ENCODE data around the gene SLFN14. TPM values are rescaled to one million over a fixed set of nuclear protein-coding genes. Genes with fewer than 3 reads are reported as not detected.
A peak's percentile ranks its signal among the peaks of the same experiment; 100 is the strongest.

The SLFN14 gene
- total and polyA plus RNA-seq, 2 of the 4 experiments (the other 2 are of a cell fraction), result not detected

GRCh38 chr17:35587074-35587961 is 26.7 kb upstream of the SLFN14 start, which contains the start of gene AP2B1:
TSS of gene AP2B1 (plus strand) at chr17:35587322. CDS start at chr17:35594031, 6,709 bp downstream.
- Histone ChIP-seq H3K27ac (ENCODE audit: insufficient read depth, low read length) (peak within 1 kb of the TSS; percentile 90), H3K14ac (replicated peaks; ENCODE audit: low read depth, low read length) (peak within 1 kb of the TSS; percentile 96), H3K23ac (ENCODE audit: low read depth, low read length) (peak within 1 kb of the TSS; percentile 100), H4K5ac (ENCODE audit: low read depth, low read length) (peak within 1 kb of the TSS; percentile 98), H4K20me1 (ENCODE audit: insufficient read depth, low read length) (peaks cover 15% of the 10 kb centered on the region), H3K79me1 (ENCODE audit: low read depth in 1 of 2, low read length in 2 of 2) (peaks cover 7 to 33% of the 10 kb centered on the region in 2 experiments; a peak in 3 of 4 replicates), H2BK15ac (ENCODE audit: low read depth, low read length) (peak within 1 kb of the TSS; percentile 86), H2AK9ac (replicated peaks; ENCODE audit: low read depth, low read length, poor library complexity) (peak within 1 kb of the TSS; percentile 98), H2BK20ac (ENCODE audit: low read depth, low read length) (peak within 1 kb of the TSS; percentile 56), H3K4me3 (ENCODE audit: insufficient read depth, low read depth, low read length) (peak within 1 kb of the TSS; percentile 66), H3K9me3 (ENCODE audit: control insufficient read depth, insufficient read depth, low read length) (no peaks in the 10 kb centered on the region), H3K9me1 (ENCODE audit: insufficient read depth, low read length) (peaks cover 6% of the 10 kb centered on the region; the same call in 1 of the 2 replicates), H2AK5ac (ENCODE audit: low read depth, low read length) (peak within 1 kb of the TSS; percentile 96), H3K27me3 (ENCODE audit: control insufficient read depth, insufficient read depth, low read length) (no peaks in the 10 kb centered on the region), H3K4me2 (ENCODE audit: low read depth, low read length) (peak within 1 kb of the TSS; percentile 88), H2BK5ac (ENCODE audit: low read depth, low read length, poor library complexity, severe bottlenecking) (peak within 1 kb of the TSS; percentile 87), H3K4ac (ENCODE audit: low read depth, low read length) (peak within 1 kb of the TSS; percentile 95), H3K56ac (ENCODE audit: extremely low read depth, insufficient read depth, low read length) (peak within 1 kb of the TSS; percentile 94), H3K9ac (ENCODE audit: low read depth, low read length) (peak within 1 kb of the TSS; percentile 93), H3K4me1 (ENCODE audit: control insufficient read depth, insufficient read depth, low read length) (0 out of 2 replicates have a peak, but pooled peaks cover 2% of the 10 kb centered on the region), H2BK120ac (ENCODE audit: low read depth, low read length) (peak within 1 kb of the TSS; percentile 75), H4K8ac (ENCODE audit: low read depth in 2 of 2, low read length in 2 of 2) (peak within 1 kb of the TSS; percentile 93 to 100), H2AFZ (replicated peaks; ENCODE audit: low read length, poor library complexity) (peak within 1 kb of the TSS; percentile 96), H3K36me3 (ENCODE audit: control insufficient read depth, insufficient read depth, low read length) (no peaks in the 10 kb centered on the region), H4K91ac (ENCODE audit: insufficient read depth, low read depth, low read length) (peak within 1 kb of the TSS; percentile 93), H3K18ac (ENCODE audit: low read depth, low read length) (peak within 1 kb of the TSS; percentile 38)
- dilution Hi-C loops (cut with HindIII; ENCODE audit: low sequenced_read_pairs, unreplicated experiment) (no loop called here), intact Hi-C loops (cut with micrococcal nuclease) (loop anchor here (1.0 to 2.0 kb wide), 2 partner anchors 222 to 343 kb away; partner anchors contain the start of gene TAF15), in situ Hi-C loops (cut with MboI; ENCODE audit: low sequenced_read_pairs) (loop anchor here (25.0 kb wide), 1 partner anchor 600 kb away; the partner anchor contains the start of gene LIG3)
- 2% methylated on average over 20 of the region's 50 CpGs; no CpG with 5 or more reads in 1 of the 2 experiments for WGBS, 2 experiments (ENCODE audit: extremely low coverage in 2 of 2, insufficient read length in 1 of 2)
- DNase-seq (peak; percentile 96), ATAC-seq (ENCODE audit: low read depth) (peak; percentile 85)
- POLR2A ChIA-PET (ENCODE audit: unreplicated experiment), result interaction anchor here (0.7 to 1.0 kb wide), 2 partner anchors 9 to 67 kb away, joined by 4 to 5 read pairs; partner anchors contain the start of gene PEX12
- no TSS peak for BruUV-seq (replicated peaks)
- CTCF ChIA-PET, result no interaction called here
- no peak for TF ChIP-seq CTCF (conservative IDR thresholded peaks at IDR 0.05; ENCODE audit: low read depth, low read length)
- TF ChIP-seq FOS (IDR thresholded peaks at IDR 0.05; ENCODE audit: low read depth, low read length), result peak; percentile 55; the same call in 1 of the 2 replicates
- peak; percentile 54; the same call in 1 of the 2 replicates for TF ChIP-seq BHLHE40 (IDR thresholded peaks at IDR 0.05; ENCODE audit: low read depth, low read length)
- peak; percentile 87 for TF ChIP-seq POLR2A (IDR thresholded peaks at IDR 0.05; ENCODE audit: low read depth, low read length)
- TF ChIP-seq CEBPB (IDR thresholded peaks at IDR 0.05; ENCODE audit: low read depth, low read length), result peak; percentile 59
- no peak for TF ChIP-seq MXI1 (IDR thresholded peaks at IDR 0.05; ENCODE audit: borderline replicate concordance, low read depth, low read length)
- no peak for TF ChIP-seq RCOR1 (IDR thresholded peaks at IDR 0.05; ENCODE audit: insufficient replicate concordance, low read length)
- no peak for TF ChIP-seq RFX5 (IDR thresholded peaks at IDR 0.05; ENCODE audit: low read depth, low read length)
- no peak for TF ChIP-seq ELK1 (IDR thresholded peaks at IDR 0.05; ENCODE audit: borderline replicate concordance, low read depth, low read length)
- no peak for TF ChIP-seq MAFK (IDR thresholded peaks at IDR 0.05; ENCODE audit: low read depth, low read length)
- TF ChIP-seq MAZ (IDR thresholded peaks at IDR 0.05; ENCODE audit: borderline replicate concordance, low read depth, low read length), result peak; percentile 49
- no peak for TF ChIP-seq USF2 (IDR thresholded peaks at IDR 0.05; ENCODE audit: low read depth, low read length)

All from IMR-90 (cell line).